IMR-90 (cell line): ENCODE data around the gene ZNF507. TPM values are rescaled to one million over a fixed set of nuclear protein-coding genes. Genes with fewer than 3 reads are reported as not detected.

ENCODE experiments used
- ATAC-seq: fragments of 200-7000 bp; cut with Tn5 transposase; 2 replicates; pipeline ENCODE4 v1.9.1; 2020; ENCODE audit warnings: low read depth, mild to moderate bottlenecking, moderate library complexity
- BruUV-seq: library from RNA; stranded (reverse); fragments of 400-500 nt; replicated peaks from 2 replicates; lab custom pipeline; 2021; lab: Mats Ljungman, UMichigan
- CTCF ChIA-PET: fragments of 300-600 bp; formaldehyde crosslinking; extraction: SDS; loops from one replicate; lab custom pipeline; 2021; ENCODE audit warnings: antibody characterized with exemption; lab: Yijun Ruan, JAX
- POLR2A ChIA-PET: fragments of 300-600 bp; sonication (Branson Sonifier 250); formaldehyde crosslinking; loops from one replicate; lab custom pipeline; 2022; ENCODE audit warnings: antibody characterized with exemption; ENCODE audit not compliant: unreplicated experiment; lab: Charles Lee
- DNase-seq: peaks from one replicate; pipeline ENCODE4 v3.0.0; 2013
- H2AFZ ChIP-seq: replicated peaks from 2 replicates; pipeline ENCODE3; 2013; ENCODE audit warnings: low read length, mild to moderate bottlenecking; ENCODE audit not compliant: poor library complexity
- H2AK5ac ChIP-seq: 2 replicates; pipeline ENCODE4 v1.6.1; 2013; ENCODE audit warnings: low read depth, low read length, inconsistent platforms
- H2AK9ac ChIP-seq: replicated peaks from 2 replicates; pipeline ENCODE3; 2013; ENCODE audit warnings: mild to moderate bottlenecking, low read depth, low read length, moderate library complexity; ENCODE audit not compliant: poor library complexity
- H2BK120ac ChIP-seq: 2 replicates; pipeline ENCODE4 v1.6.1; 2013; ENCODE audit warnings: low read depth, low read length, inconsistent platforms
- H2BK15ac ChIP-seq: 3 replicates; pipeline ENCODE4 v1.6.1; 2013; ENCODE audit warnings: low read depth, low read length, inconsistent platforms
- H2BK20ac ChIP-seq: 2 replicates; pipeline ENCODE4 v1.6.1; 2013; ENCODE audit warnings: low read depth, mild to moderate bottlenecking, inconsistent platforms, low read length, moderate library complexity
- H2BK5ac ChIP-seq: 2 replicates; pipeline ENCODE4 v1.6.1; 2013; ENCODE audit warnings: mild to moderate bottlenecking, low read depth, low read length, inconsistent platforms; ENCODE audit not compliant: poor library complexity, severe bottlenecking
- H3K14ac ChIP-seq: replicated peaks from 2 replicates; pipeline ENCODE4 v1.6.1; 2013; ENCODE audit warnings: low read depth, low read length, inconsistent platforms
- H3K18ac ChIP-seq: 2 replicates; pipeline ENCODE4 v1.6.1; 2013; ENCODE audit warnings: low read depth, low read length, control low read depth
- H3K23ac ChIP-seq: 2 replicates; pipeline ENCODE4 v1.6.1; 2013; ENCODE audit warnings: low read depth, low read length, inconsistent platforms
- H3K27ac ChIP-seq: 2 replicates; pipeline ENCODE4 v1.5.1; 2013; ENCODE audit warnings: mild to moderate bottlenecking, control low read depth, low read length; ENCODE audit not compliant: insufficient read depth
- H3K27me3 ChIP-seq: 2 replicates; pipeline ENCODE4 v1.6.1; 2013; ENCODE audit warnings: low read length; ENCODE audit not compliant: control insufficient read depth, insufficient read depth
- H3K36me3 ChIP-seq: 2 replicates; pipeline ENCODE4 v1.6.1; 2013; ENCODE audit warnings: low read length, mixed read lengths; ENCODE audit not compliant: control insufficient read depth, insufficient read depth
- H3K4ac ChIP-seq: 2 replicates; pipeline ENCODE4 v1.6.1; 2013; ENCODE audit warnings: low read depth, low read length, inconsistent platforms
- H3K4me1 ChIP-seq: 2 replicates; pipeline ENCODE4 v1.6.1; 2013; ENCODE audit warnings: low read length, mixed read lengths; ENCODE audit not compliant: control insufficient read depth, insufficient read depth
- H3K4me2 ChIP-seq: 2 replicates; pipeline ENCODE4 v1.6.1; 2013; ENCODE audit warnings: low read depth, mild to moderate bottlenecking, control low read depth, low read length, moderate library complexity
- H3K4me3 ChIP-seq: 2 replicates; pipeline ENCODE4 v1.5.1; 2013; ENCODE audit warnings: low read depth, mild to moderate bottlenecking, control low read depth, low read length, moderate library complexity; ENCODE audit not compliant: insufficient read depth
- H3K56ac ChIP-seq: 2 replicates; pipeline ENCODE4 v1.6.1; 2013; ENCODE audit warnings: low read length, inconsistent platforms; ENCODE audit not compliant: insufficient read depth; ENCODE audit errors: extremely low read depth
- H3K79me1 ChIP-seq, 2 experiments: 2 replicates each; pipeline ENCODE4 v1.6.1; 2013; ENCODE audit warnings: low read length in 2 of 2, inconsistent platforms in 1 of 2, low read depth in 1 of 2
- H3K9ac ChIP-seq: 2 replicates; pipeline ENCODE4 v1.6.1; 2013; ENCODE audit warnings: low read depth, low read length, control low read depth
- H3K9me1 ChIP-seq: 2 replicates; pipeline ENCODE4 v1.6.1; 2013; ENCODE audit warnings: low read length, inconsistent platforms; ENCODE audit not compliant: insufficient read depth
- H3K9me3 ChIP-seq: 2 replicates; pipeline ENCODE4 v1.6.1; 2013; ENCODE audit warnings: low read length; ENCODE audit not compliant: control insufficient read depth, insufficient read depth
- H4K20me1 ChIP-seq: 2 replicates; pipeline ENCODE4 v1.6.1; 2013; ENCODE audit warnings: low read length, inconsistent platforms; ENCODE audit not compliant: insufficient read depth
- H4K5ac ChIP-seq: 2 replicates; pipeline ENCODE4 v1.6.1; 2013; ENCODE audit warnings: mild to moderate bottlenecking, low read depth, low read length, control low read depth
- H4K8ac ChIP-seq, 2 experiments: 2 replicates each; pipeline ENCODE4 v1.6.1; 2013; ENCODE audit warnings: low read depth in 2 of 2, low read length in 2 of 2, control low read depth in 1 of 2, inconsistent platforms in 1 of 2
- H4K91ac ChIP-seq: 2 replicates; pipeline ENCODE4 v1.6.1; 2013; ENCODE audit warnings: low read depth, low read length, inconsistent platforms; ENCODE audit not compliant: insufficient read depth
- BHLHE40 ChIP-seq: fragments of 150-350 bp; IDR thresholded peaks from 2 replicates; pipeline ENCODE4 v1.6.1; 2016; ENCODE audit warnings: mild to moderate bottlenecking, low read depth, low read length
- CEBPB ChIP-seq: IDR thresholded peaks from 2 replicates; pipeline ENCODE4 v1.6.1; 2012; ENCODE audit warnings: low read depth, low read length, improper control_type of control experiment
- CHD1 ChIP-seq: IDR thresholded peaks from 2 replicates; pipeline ENCODE4 v1.6.1; 2012; ENCODE audit warnings: low read depth, low read length, improper control_type of control experiment
- CTCF ChIP-seq: conservative IDR thresholded peaks from 2 replicates; pipeline ENCODE4 v1.5.1; 2012; ENCODE audit warnings: mild to moderate bottlenecking, low read depth, low read length, improper control_type of control experiment
- ELK1 ChIP-seq: fragments of 150-350 bp; IDR thresholded peaks from 2 replicates; pipeline ENCODE4 v1.6.1; 2016; ENCODE audit warnings: low read depth, mild to moderate bottlenecking, low read length, moderate library complexity, borderline replicate concordance
- FOS ChIP-seq: fragments of 150-350 bp; IDR thresholded peaks from 2 replicates; pipeline ENCODE4 v1.6.1; 2016; ENCODE audit warnings: low read depth, low read length
- MAFK ChIP-seq: IDR thresholded peaks from 2 replicates; pipeline ENCODE4 v1.6.1; 2012; ENCODE audit warnings: low read depth, low read length, improper control_type of control experiment
- MAZ ChIP-seq: IDR thresholded peaks from 2 replicates; pipeline ENCODE4 v1.6.1; 2012; ENCODE audit warnings: low read depth, mild to moderate bottlenecking, low read length, improper control_type of control experiment, moderate library complexity, borderline replicate concordance
- MXI1 ChIP-seq: IDR thresholded peaks from 2 replicates; pipeline ENCODE4 v1.6.1; 2012; ENCODE audit warnings: low read depth, mild to moderate bottlenecking, low read length, moderate library complexity, borderline replicate concordance
- POLR2A ChIP-seq: IDR thresholded peaks from 2 replicates; pipeline ENCODE4 v1.6.1; 2012; ENCODE audit warnings: mild to moderate bottlenecking, low read depth, low read length
- RAD21 ChIP-seq: IDR thresholded peaks from 2 replicates; pipeline ENCODE4 v1.6.1; 2012; ENCODE audit warnings: low read length, improper control_type of control experiment
- RCOR1 ChIP-seq: IDR thresholded peaks from 2 replicates; pipeline ENCODE4 v1.6.1; 2012; ENCODE audit warnings: mild to moderate bottlenecking, low read length, improper control_type of control experiment; ENCODE audit not compliant: insufficient replicate concordance
- RFX5 ChIP-seq: IDR thresholded peaks from 2 replicates; pipeline ENCODE4 v1.8.0; 2012; ENCODE audit warnings: low read depth, mild to moderate bottlenecking, low read length, moderate library complexity
- SMC3 ChIP-seq: fragments of 150-350 bp; IDR thresholded peaks from 2 replicates; pipeline ENCODE4 v1.6.1; 2016; ENCODE audit warnings: low read depth, mild to moderate bottlenecking, antibody characterized with exemption, low read length, moderate library complexity
- USF2 ChIP-seq: fragments of 150-350 bp; IDR thresholded peaks from 2 replicates; pipeline ENCODE4 v1.6.1; 2017; ENCODE audit warnings: mild to moderate bottlenecking, antibody characterized with exemption, low read length, low read depth
- dilution Hi-C: fragments of 300-500 bp; cut with HindIII; formaldehyde crosslinking; loops from one replicate; pipeline ENCODE4 v1.14.3; 2018; ENCODE audit warnings: low sequenced_read_pairs; ENCODE audit not compliant: unreplicated experiment
- in situ Hi-C: fragments of 300-500 bp; cut with MboI; formaldehyde crosslinking; loops from 3 replicates; pipeline ENCODE4 v1.14.3; 2019; ENCODE audit warnings: low sequenced_read_pairs, inconsistent platforms, mixed read lengths
- intact Hi-C: fragments of 100-400 bp; cut with micrococcal nuclease; formaldehyde crosslinking; loops from 2 replicates; pipeline ENCODE4 v1.10.0; 2022
- polyA plus RNA-seq, 3 experiments: library from polyadenylated mRNA; depleted of rRNA; stranded (reverse); fragments of >200 nt; gene quantifications; 2 replicates each; pipeline ENCODE4 v1.2.3, GENCODE V29; 2012; ENCODE audit warnings: low replicate concordance in 1 of 3
- total RNA-seq: library from RNA; depleted of rRNA; stranded (reverse); fragments of >200 nt; gene quantifications from 2 replicates; pipeline ENCODE4 v1.2.3, GENCODE V29; 2012

The ZNF507 gene
- total and polyA plus RNA-seq, 2 of the 4 experiments (the other 2 are of a cell fraction) = 9.6 to 19.9 TPM

- TF ChIP-seq CTCF (no peak), CHD1 (no peak), MXI1 (no peak), POLR2A (no peak)
Observed at GRCh38 chr19:32296694-32297093, 48.7 kb upstream of the ZNF507 start (continued).

- ATAC-seq (no peak), DNase-seq (no peak)
- Histone ChIP-seq H3K23ac (no peak overlapping the region), H3K9ac (no peak overlapping the region), H3K4me2 (no peak overlapping the region), H3K4me3 (no peak overlapping the region), H3K4ac (no peak overlapping the region), H2AK9ac (no peak overlapping the region), H4K20me1 (no peaks in the 10 kb centered on the region), H3K36me3 (no peaks in the 10 kb centered on the region), H3K27me3 (no peaks in the 10 kb centered on the region), H3K27ac (no peak overlapping the region), H2AFZ (no peak overlapping the region), H3K9me3 (no peaks in the 10 kb centered on the region), H2BK15ac (no peak overlapping the region), H3K14ac (no peak overlapping the region), H3K56ac (no peak overlapping the region), H3K9me1 (no peaks in the 10 kb centered on the region), H4K8ac (no peak overlapping the region), H4K91ac (no peak overlapping the region), H4K5ac (no peak overlapping the region), H3K79me1 (no peaks in the 10 kb centered on the region), H3K18ac (no peak overlapping the region), H3K4me1 (no peaks in the 10 kb centered on the region), H2BK120ac (no peak overlapping the region), H2BK20ac (no peak overlapping the region), H2AK5ac (no peak overlapping the region), H2BK5ac (no peak overlapping the region)
- dilution Hi-C loops (no loop called here), in situ Hi-C loops (no loop called here), intact Hi-C loops (no loop called here)
- ChIA-PET POLR2A (no interaction called here), CTCF (no interaction called here)
- no TSS peak for BruUV-seq
- TF ChIP-seq POLR2A (no peak), MAZ (no peak), USF2 (no peak), FOS (no peak), SMC3 (no peak), MAFK (no peak), ELK1 (no peak), BHLHE40 (no peak), CHD1 (no peak), RFX5 (no peak), RCOR1 (no peak), RAD21 (no peak), MXI1 (no peak), CEBPB (no peak)
Observed at GRCh38 chr19:32302778-32303177, 42.6 kb upstream of the ZNF507 start.
